ENCODE data around the gene MEMO1.
"Not testable (repeated sequence)": the region's sequence is repeated elsewhere in the genome, so short reads cannot be mapped to it uniquely, and the experiment has no call there.

The MEMO1 gene

DNA sequence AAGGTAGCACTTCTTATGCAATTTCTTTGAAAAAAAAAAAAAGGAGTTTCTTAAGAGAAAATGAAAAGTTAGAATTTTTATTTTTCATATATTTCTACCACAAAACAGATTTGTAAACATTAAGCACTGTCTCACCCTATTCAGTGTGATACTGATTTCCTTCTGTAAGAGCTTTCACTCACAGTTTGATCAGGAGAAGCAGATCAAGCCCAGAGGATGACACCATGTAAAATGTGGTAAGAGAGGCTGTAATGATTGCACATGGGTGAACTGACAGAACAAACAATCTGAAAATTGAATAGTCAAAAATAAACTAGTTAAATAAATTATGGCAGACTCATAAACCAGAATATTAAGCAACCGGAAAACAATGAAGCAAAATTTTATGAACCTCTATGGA, 54.5 kb downstream of the MEMO1 start:
- no peak for DNase-seq

DNA sequence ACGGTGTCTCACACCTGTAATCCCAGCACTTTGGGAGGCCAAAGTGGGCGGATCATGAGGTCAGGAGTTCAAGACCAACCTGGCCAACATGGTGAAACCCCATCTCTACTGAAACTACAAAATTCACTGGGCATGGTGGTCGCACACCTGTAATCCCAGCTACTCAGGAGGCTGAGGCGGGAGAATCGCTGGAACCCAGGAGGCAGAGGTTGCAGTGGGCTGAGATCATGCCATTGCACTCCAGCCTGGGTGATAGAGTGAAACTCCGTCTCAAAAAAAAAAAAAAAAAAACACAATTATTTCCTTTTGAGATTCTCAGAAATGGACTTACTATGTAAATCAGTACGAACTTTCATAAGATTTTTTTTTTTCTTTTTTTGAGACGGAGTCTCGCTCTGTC, 57.7 kb downstream of the MEMO1 start:
- not testable (repeated sequence) for DNase-seq

DNA sequence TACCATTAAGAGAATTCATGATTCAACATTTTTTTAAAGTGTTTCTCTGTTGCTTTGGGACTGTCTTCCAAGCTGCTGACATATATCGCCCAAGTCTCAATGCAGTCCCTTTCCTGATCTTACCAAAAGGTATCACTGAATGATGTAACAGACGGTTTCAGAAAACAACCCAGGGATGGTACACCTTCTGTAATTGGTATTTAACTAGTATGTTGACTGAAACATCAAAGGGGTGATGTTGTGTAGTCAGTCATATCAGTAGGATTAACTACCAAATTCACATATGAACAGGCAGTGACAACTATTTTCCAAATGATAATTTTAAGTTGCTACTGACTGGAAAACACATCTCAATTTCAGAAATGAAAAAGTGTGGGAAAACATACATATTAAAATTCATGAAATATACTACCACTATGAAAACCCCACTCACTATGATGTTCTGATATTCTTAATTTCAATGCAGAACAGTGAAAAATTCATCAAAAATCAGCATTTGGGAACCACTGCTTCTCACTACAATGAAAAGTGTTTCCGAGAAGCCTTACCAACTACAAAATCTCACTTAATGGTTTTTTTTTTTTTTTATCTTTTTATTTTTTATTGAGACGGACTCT, 59.8 kb downstream of the MEMO1 start:
- DNase-seq: no peak

- no peak for DNase-seq
Measured at GRCh38 chr2:31947871-31948270, 62.9 kb downstream of the MEMO1 start.

DNA sequence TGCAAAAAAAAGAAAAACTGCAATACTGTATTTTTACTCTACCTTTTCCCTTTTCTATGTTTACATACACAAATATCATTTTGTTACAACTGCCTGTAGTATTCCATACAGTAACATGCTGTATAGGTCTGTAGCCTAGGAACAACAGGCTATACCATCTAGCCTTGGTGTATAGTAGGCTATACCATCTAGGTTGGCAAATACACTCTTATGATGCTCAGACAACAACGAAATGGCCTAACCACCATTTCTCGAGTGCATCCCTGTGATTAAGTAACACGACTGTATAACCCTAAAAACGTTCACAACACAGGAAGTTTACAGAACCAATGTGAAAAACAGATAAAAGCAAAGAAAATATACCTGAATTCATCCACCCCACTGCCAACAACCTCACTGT, 64.0 kb downstream of the MEMO1 start:
- no peak for DNase-seq

- DNase-seq: no peak
Measured at GRCh38 chr2:31945572-31945935, 65.3 kb downstream of the MEMO1 start.

- DNase-seq: no peak
Measured at GRCh38 chr2:31944828-31945571, 65.8 kb downstream of the MEMO1 start.

GRCh38 chr2:31943636-31944225, 67.1 kb downstream of the MEMO1 start:
- DNase-seq: no peak

- peak; percentile 5 for DNase-seq
Measured at GRCh38 chr2:31940920-31941319, 69.9 kb downstream of the MEMO1 start.

- DNase-seq: no peak
Measured at GRCh38 chr2:31937741-31938140, 73.1 kb downstream of the MEMO1 start.

DNA sequence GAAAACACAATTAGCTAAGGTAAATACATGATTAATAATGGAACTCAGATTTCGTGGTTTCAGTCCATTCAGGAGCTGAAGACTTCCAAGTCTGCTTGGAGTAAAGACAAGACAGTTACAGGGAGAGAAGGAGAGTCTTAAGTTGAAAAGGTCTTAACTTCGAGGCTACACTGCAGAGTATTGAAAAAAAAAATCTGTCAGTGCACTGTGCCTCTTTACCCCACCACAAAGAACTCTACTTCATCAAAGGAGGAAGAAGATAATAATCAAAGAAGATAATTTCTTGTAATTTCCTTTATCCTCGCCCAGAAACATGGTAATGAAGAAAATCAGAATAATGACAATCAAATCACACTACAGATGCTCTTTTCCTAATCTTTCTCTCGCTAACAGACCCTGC, 75.4 kb downstream of the MEMO1 start:
- DNase-seq: no peak

GRCh38 chr2:31933066-31933465, 77.7 kb downstream of the MEMO1 start:
- no peak for DNase-seq

GRCh38 chr2:31932589-31932988, 78.2 kb downstream of the MEMO1 start:
- no peak for DNase-seq

DNA sequence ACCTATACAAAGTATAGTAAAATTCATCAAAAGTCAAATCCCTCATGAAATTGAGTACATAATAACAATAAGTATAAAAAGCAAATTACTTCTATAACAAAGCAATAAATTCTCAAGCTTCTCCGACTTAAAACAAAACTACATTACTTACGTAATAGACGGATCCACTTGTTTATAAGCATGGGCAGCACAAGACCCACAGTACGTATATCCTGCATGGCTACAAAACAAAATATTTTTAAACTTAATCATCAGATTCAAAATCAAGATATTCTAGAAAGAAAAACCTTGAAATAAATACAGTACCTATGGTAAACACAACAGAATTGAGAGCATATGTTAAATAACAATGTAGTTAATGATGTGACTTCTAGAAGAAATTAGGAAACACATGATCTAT, 78.9 kb downstream of the MEMO1 start:
- DNase-seq: no peak

- no peak for DNase-seq
Measured at GRCh38 chr2:31925517-31925916, 85.3 kb downstream of the MEMO1 start.

- DNase-seq: no peak
Measured at GRCh38 chr2:31923662-31924061, 87.1 kb downstream of the MEMO1 start.

DNA sequence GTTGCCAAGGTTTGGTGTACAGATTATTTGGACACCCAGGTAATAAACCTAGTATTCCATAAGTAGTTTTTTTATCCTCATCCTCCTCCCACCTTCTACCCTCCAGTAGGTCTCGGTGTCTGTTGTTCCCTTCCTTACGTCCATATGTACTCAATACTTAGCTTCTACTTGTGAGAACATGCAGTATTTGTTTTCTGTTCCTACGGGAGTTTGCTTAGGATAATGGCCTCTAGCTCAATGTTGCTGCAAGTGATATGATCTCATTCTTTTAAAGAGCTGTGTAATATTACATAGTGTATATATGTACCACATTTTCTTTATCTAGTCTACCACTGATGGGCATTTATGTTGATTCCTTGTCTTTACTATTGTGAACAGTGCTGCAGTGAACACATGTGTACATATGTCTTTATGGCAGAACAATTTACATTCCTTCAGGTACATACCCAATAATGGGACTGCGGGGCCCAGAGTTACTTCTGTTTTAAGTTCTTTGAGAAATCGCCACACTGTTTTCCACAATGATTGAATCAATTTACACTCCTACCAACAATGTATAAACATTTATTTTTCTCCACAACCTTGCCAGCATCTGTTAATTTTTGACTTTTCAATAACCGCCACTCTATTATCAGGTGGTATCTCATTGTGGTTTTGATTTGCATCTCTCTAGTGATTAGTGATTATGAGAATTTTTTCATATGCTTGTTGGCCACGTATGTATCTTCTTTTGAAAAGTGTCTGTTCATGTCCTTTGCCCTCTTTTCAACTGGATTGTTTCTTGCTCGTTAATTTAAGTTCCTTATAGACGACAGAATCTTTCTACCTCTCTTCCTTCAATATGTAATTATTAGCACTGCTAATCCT, 88.0 kb downstream of the MEMO1 start:
- DNase-seq: no peak

DNA sequence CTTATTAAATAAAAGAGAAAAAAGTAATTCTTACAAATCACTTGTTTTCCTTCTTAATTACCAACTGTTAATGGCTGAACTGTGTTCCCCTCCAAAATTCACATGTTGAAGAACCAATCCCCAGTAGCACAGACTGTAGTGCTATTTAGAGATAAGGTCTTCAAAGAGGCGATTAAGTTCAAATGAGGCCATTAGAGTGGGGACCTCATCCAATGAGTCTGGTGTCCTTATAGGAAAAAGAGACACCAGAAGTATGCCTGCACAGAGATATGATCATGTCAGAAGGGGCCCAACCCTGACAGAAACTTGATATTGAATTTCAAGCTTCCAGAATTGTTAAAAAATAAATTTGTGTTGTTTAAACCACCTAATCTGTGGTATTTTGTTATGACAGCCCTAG, 89.8 kb downstream of the MEMO1 start:
- DNase-seq: no peak

DNA sequence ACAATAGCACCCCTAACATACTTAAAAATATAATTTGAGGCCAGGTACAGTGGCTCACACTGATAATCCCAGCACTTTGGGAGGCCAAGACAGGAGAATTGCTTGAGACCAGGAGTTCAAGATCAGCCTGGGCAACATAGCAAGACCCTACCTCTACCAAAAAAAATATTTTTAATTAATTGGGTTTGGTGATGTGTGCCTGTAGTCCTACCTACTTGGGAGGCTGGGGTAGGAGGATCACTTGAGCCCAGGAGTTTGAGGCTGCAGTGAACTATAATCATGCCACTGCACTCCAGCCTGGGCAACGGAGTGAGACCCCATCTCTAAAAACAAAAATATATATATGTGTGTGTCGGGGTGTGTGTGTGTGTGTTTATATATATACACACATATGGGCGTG, 91.3 kb downstream of the MEMO1 start:
- DNase-seq: no peak

DNA sequence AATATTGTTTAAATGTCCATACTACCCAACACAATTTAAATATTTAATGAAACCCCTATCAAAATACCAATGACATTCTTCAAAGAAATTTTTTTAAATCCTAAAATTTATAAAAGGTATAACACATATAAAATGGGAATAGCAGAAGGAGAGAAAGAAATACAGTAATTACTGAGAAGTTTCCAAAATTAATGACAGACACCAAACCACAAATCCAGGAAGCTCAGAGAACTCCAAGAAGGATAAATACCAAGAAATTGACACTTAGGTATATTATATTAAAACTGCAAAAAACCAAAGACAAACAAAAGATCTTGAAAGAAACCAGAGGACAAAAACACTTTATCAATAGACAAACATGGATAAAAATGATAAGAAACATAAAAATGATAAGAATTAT, 101.1 kb downstream of the MEMO1 start:
- no peak for DNase-seq

- not testable (repeated sequence) for DNase-seq
Measured at GRCh38 chr2:31907491-31907890, 103.3 kb downstream of the MEMO1 start.

DNA sequence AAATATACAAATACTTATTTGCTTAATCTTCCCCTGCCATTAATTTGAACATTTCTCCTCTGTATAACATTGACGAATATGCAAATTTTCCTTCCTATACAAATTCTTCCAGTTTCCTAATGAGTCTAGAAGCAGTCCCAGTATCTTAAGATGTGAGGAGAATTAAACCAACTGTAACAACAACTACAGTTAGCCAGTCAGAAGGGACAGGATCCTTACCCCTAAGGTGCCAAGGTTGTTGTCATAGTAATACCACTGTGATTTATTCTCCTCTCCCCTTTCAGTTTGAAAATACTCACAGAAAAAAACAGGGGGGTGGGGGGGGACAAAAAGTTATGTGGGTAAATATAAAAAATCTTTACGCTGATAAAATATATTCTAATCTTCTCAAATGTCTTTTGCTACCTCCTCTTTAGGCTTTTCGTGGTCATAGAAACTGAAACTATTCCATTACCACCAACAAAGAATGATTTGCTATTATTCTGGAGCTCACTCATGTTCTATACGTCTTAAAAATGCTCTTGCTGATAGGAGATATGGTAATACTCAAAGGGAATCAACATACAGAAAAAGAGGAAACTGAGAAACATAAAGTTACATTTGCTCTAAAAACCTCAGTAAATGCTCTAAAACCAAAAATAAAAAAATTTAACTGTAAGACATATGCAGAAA, 107.6 kb downstream of the MEMO1 start:
- DNase-seq: no peak

DNA sequence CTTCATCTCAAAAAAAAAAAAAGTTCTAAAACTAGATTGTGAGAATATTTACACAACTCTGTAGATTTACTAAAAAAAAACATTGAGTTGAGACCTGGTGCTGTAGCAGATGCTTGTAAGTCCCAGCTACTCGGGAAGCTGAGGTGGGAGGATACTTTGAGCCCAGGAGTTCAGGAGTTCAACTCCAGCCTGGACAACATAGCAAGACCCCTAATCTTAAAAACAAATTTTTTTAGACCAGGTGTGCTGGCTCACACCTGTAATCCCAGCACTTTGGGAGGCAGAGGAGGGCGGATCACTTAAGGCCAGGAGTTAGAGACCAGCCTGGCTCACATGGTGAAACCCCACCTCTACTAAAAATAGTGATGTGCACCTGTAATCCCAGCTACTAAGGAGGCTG, 108.9 kb downstream of the MEMO1 start:
- no peak for DNase-seq

Data from DMS79 treated with DMSO at 0.1 percent for 48 hours (cell line).